ENCODE results near the gene DIAPH3.

DNA sequence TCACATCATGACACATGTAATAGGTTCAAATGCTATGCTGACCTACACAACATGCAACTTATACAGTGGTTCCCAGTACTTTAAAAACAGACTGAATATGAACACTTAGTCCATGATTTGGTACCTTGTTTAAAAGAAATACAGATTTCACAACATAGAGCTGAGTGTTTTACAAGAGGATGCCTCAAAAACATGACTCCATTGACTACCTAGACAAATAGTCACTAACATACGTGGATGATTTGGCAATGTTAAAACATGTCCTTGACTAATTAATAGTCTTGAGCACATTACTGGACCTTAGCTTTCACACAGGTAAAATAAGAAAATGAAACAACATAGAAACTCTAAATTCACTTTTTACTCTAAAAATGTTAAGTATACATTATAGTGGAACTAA lies 300.1 kb downstream of the DIAPH3 start:
- TF ChIP-seq, protein P1, sequence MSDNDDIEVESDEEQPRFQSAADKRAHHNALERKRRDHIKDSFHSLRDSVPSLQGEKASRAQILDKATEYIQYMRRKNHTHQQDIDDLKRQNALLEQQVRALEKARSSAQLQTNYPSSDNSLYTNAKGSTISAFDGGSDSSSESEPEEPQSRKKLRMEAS (CRISPR knock-in tag; IDR thresholded peaks at IDR 0.05) = no peak
- TF ChIP-seq ZBTB21 (CRISPR knock-in tag; IDR thresholded peaks at IDR 0.05; ENCODE audit: borderline replicate concordance) (no peak), MXD4 (CRISPR knock-in tag; IDR thresholded peaks at IDR 0.05; ENCODE audit: borderline replicate concordance) (no peak), NFATC4 (CRISPR knock-in tag; IDR thresholded peaks at IDR 0.05) (no peak), CTCF (IDR thresholded peaks at IDR 0.05) (no peak), CDX4 (CRISPR knock-in tag; IDR thresholded peaks at IDR 0.05; ENCODE audit: borderline replicate concordance) (no peak), KAT7 (CRISPR knock-in tag; IDR thresholded peaks at IDR 0.05; ENCODE audit: borderline replicate concordance) (no peak), ZNF263 (CRISPR knock-in tag; IDR thresholded peaks at IDR 0.05; ENCODE audit: low read depth) (no peak), ATF1 (CRISPR knock-in tag; IDR thresholded peaks at IDR 0.05) (no peak), GABPB1 (CRISPR knock-in tag; IDR thresholded peaks at IDR 0.05) (no peak), USF2 (CRISPR knock-in tag; IDR thresholded peaks at IDR 0.05) (no peak), SMAD3 (CRISPR knock-in tag; IDR thresholded peaks at IDR 0.05; ENCODE audit: borderline replicate concordance) (no peak), SP1 (CRISPR knock-in tag; conservative IDR thresholded peaks at IDR 0.05) (no peak)
- TF ChIP-seq, protein P2, sequence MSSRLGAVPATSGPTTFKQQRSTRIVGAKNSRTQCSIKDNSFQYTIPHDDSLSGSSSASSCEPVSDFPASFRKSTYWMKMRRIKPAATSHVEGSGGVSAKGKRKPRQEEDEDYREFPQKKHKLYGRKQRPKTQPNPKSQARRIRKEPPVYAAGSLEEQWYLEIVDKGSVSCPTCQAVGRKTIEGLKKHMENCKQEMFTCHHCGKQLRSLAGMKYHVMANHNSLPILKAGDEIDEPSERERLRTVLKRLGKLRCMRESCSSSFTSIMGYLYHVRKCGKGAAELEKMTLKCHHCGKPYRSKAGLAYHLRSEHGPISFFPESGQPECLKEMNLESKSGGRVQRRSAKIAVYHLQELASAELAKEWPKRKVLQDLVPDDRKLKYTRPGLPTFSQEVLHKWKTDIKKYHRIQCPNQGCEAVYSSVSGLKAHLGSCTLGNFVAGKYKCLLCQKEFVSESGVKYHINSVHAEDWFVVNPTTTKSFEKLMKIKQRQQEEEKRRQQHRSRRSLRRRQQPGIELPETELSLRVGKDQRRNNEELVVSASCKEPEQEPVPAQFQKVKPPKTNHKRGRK (CRISPR knock-in tag; IDR thresholded peaks at IDR 0.05; ENCODE audit: borderline replicate concordance) = no peak

Measured in WTC11 (cell line).